Fibroblast of gingiva (primary cell): ENCODE results near the gene TBX10.
"Not testable (repeated sequence)": the region's sequence is repeated elsewhere in the genome, so short reads cannot be mapped to it uniquely, and the experiment has no call there.

Experiments
- DNase-seq: peaks from one replicate; pipeline ENCODE4 v3.0.0-alpha.2; 2011; ENCODE audit warnings: low read depth

Gene TBX10

GRCh38 chr11:67599149-67599548 is 40.4 kb downstream of the TBX10 start:
- DNase-seq, result no peak

- DNase-seq, result not testable (repeated sequence)
These were observed 41.6 kb downstream of the TBX10 start for GRCh38 chr11:67597963-67598362.

GRCh38 chr11:67597458-67597857 is 42.1 kb downstream of the TBX10 start:
- DNase-seq, result not testable (repeated sequence)

- no peak for DNase-seq
These were observed 42.7 kb downstream of the TBX10 start for GRCh38 chr11:67596753-67597300.

- no peak for DNase-seq
These were observed 45.1 kb downstream of the TBX10 start for GRCh38 chr11:67594480-67594879.

- DNase-seq, result no peak
These were observed 46.0 kb downstream of the TBX10 start for GRCh38 chr11:67593565-67593905.

GRCh38 chr11:67592880-67593564 is 46.5 kb downstream of the TBX10 start:
- no peak for DNase-seq

GRCh38 chr11:67588899-67589415 is 50.6 kb downstream of the TBX10 start:
- DNase-seq, result not testable (repeated sequence)

GRCh38 chr11:67588136-67588503 is 51.4 kb downstream of the TBX10 start:
- DNase-seq, result no peak

GRCh38 chr11:67586568-67587250 is 52.9 kb downstream of the TBX10 start:
- no peak for DNase-seq

- no peak for DNase-seq
These were observed 53.7 kb downstream of the TBX10 start for GRCh38 chr11:67585911-67586310.

- DNase-seq, result no peak
These were observed 54.4 kb downstream of the TBX10 start for GRCh38 chr11:67584881-67585873.

- DNase-seq, result peak; percentile 67
These were observed 55.2 kb downstream of the TBX10 start for GRCh38 chr11:67584205-67584880.

- peak; percentile 90 for DNase-seq
These were observed 56.0 kb downstream of the TBX10 start, which contains the start of gene GSTP1 for GRCh38 chr11:67583247-67584204. GSTP1 (plus strand) TSS chr11:67583812; CDS start chr11:67583844, 32 bp downstream.

GRCh38 chr11:67582011-67582410 is 57.6 kb downstream of the TBX10 start:
- DNase-seq, result no peak

- no peak for DNase-seq
These were observed 58.1 kb downstream of the TBX10 start for GRCh38 chr11:67581469-67581868.
